ENCODE data around the gene COL19A1.

- TF ChIP-seq CTCF (IDR thresholded peaks at IDR 0.05), result no peak
- no peak for TF ChIP-seq POLR2A (IDR thresholded peaks at IDR 0.05)
- TF ChIP-seq POLR2AphosphoS5 (IDR thresholded peaks at IDR 0.05; ENCODE audit: insufficient read depth in 1 of 2, low read depth in 1 of 2), result no peak
These were observed 268.2 kb downstream of the COL19A1 start for GRCh38 chr6:70134542-70134941.

Data from vagina (tissue), 2 donors.